ENCODE measurements around the gene VPS51.

Gene VPS51

GRCh38 chr11:65083134-65083833 lies 12.7 kb upstream of the VPS51 start:
- TF ChIP-seq FOXP2 (optimal IDR thresholded peaks at IDR 0.05; ENCODE audit: borderline replicate concordance, extremely low read depth, extremely low read length, insufficient read depth): no peak
- no peak for TF ChIP-seq POLR2AphosphoS5 (IDR thresholded peaks at IDR 0.05; ENCODE audit: low read depth, low read length)
- TF ChIP-seq TAF1 (IDR thresholded peaks at IDR 0.05; ENCODE audit: borderline replicate concordance, insufficient read depth, low read length): no peak
- TF ChIP-seq, protein P1, sequence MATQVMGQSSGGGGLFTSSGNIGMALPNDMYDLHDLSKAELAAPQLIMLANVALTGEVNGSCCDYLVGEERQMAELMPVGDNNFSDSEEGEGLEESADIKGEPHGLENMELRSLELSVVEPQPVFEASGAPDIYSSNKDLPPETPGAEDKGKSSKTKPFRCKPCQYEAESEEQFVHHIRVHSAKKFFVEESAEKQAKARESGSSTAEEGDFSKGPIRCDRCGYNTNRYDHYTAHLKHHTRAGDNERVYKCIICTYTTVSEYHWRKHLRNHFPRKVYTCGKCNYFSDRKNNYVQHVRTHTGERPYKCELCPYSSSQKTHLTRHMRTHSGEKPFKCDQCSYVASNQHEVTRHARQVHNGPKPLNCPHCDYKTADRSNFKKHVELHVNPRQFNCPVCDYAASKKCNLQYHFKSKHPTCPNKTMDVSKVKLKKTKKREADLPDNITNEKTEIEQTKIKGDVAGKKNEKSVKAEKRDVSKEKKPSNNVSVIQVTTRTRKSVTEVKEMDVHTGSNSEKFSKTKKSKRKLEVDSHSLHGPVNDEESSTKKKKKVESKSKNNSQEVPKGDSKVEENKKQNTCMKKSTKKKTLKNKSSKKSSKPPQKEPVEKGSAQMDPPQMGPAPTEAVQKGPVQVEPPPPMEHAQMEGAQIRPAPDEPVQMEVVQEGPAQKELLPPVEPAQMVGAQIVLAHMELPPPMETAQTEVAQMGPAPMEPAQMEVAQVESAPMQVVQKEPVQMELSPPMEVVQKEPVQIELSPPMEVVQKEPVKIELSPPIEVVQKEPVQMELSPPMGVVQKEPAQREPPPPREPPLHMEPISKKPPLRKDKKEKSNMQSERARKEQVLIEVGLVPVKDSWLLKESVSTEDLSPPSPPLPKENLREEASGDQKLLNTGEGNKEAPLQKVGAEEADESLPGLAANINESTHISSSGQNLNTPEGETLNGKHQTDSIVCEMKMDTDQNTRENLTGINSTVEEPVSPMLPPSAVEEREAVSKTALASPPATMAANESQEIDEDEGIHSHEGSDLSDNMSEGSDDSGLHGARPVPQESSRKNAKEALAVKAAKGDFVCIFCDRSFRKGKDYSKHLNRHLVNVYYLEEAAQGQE (IDR thresholded peaks at IDR 0.05; ENCODE audit: insufficient read depth in 1 of 2, low read depth in 2 of 2, low read length in 2 of 2): peak in 1 of 2 experiments; percentile 57; a peak in 1 of 4 replicates

DNA sequence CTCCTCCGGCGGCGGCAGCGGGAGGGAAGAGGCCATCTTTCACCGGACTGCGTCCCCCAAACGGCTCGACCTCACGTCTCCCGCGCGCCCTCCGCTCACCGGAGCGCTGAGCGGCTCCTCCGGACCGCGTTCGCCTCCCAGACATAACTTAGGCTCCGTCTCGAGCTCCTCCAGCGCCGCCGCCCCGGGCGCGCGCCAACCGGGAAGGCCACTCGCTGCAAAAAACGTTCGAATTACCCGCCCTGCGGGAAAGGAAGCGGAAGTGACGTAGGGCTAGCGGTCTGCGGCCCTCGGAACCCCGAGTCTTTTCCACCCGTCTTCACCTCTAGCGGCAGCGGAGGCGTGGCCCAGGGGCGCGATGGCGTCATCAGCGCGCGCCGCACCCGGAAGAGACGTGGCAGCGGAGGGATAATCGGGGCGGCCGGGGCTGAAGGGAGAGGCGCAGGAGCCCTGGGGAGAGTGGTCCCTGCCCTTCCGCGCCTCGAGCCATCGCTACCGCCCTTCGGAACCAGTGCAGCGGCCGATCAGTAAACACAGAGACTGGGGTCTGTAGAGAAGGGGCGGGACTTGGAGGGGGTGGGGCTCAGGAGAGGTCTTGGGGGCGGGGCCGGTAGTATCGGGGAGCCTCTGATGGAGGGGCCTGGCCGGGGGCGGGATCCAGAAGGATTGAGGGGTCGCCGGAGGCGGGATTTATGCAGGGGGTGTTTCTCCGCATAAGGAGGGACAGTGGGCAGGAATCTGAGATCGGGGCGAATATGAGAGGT lies 12.0 kb upstream of the VPS51 start, which contains the start of the genes CDCA5 and ZFPL1:
Gene CDCA5 (minus strand): TSS at position 207 of the 764 bp plus-strand sequence. CDS start 62 bp downstream, at position 145.
Gene ZFPL1 (plus strand): TSS at position 389 of the 764 bp plus-strand sequence. CDS start 477 bp downstream, outside the sequence.
- peak; percentile 88 for TF ChIP-seq FOXP2 (optimal IDR thresholded peaks at IDR 0.05; ENCODE audit: borderline replicate concordance, extremely low read depth, extremely low read length, insufficient read depth)
- peak; percentile 67; the same call in 1 of the 2 replicates for TF ChIP-seq TAF1 (IDR thresholded peaks at IDR 0.05; ENCODE audit: borderline replicate concordance, insufficient read depth, low read length)
- peak; percentile 66 for TF ChIP-seq POLR2AphosphoS5 (IDR thresholded peaks at IDR 0.05; ENCODE audit: low read depth, low read length)
- 0 out of 2 replicates have a peak, but pooled peaks have one; percentile 70 for TF ChIP-seq SIN3A (IDR thresholded peaks at IDR 0.05; ENCODE audit: borderline replicate concordance, insufficient read depth, low read length)
- TF ChIP-seq, protein P1 (IDR thresholded peaks at IDR 0.05; ENCODE audit: insufficient read depth in 1 of 2, low read depth in 2 of 2, low read length in 2 of 2): 0 out of 4 replicates have a peak, but pooled peaks of 1 of the 2 experiments have one; percentile 38

DNA sequence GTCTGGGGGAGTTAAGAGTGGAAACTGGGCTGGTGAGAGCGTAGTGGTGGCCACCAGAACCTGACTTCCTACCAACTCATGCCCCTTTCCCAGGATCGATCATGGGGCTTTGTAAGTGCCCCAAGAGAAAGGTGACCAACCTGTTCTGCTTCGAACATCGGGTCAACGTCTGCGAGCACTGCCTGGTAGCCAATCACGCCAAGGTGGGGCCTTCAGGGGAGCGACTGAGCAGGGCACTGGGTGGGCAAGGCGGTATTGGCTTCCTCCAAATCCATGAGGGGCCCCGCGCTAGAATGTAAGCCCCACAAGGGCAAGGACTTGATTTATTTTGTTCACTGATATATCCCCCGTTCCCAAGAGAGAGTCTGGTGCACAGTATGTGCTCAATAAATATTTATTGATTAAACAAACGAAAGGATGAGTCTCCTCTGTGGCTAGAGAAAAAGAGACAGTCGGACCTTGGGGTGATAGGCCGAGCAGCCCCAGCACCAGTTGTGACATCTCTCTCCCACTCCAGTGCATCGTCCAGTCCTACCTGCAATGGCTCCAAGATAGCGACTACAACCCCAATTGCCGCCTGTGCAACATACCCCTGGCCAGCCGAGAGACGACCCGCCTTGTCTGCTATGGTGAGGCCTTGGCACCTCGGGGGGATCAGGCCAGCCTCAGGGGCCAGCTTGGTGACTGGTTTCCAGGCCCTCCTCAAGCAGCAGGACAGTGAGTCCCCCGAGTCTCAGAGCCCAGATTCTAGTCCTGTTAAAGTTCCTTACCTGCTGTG lies 11.2 kb upstream of the VPS51 start:
- TF ChIP-seq, protein P1 (IDR thresholded peaks at IDR 0.05; ENCODE audit: insufficient read depth in 1 of 2, low read depth in 2 of 2, low read length in 2 of 2): no peak
- TF ChIP-seq FOXP2 (optimal IDR thresholded peaks at IDR 0.05; ENCODE audit: borderline replicate concordance, extremely low read depth, extremely low read length, insufficient read depth) (no peak), TAF1 (IDR thresholded peaks at IDR 0.05; ENCODE audit: borderline replicate concordance, insufficient read depth, low read length) (no peak), POLR2AphosphoS5 (IDR thresholded peaks at IDR 0.05; ENCODE audit: low read depth, low read length) (no peak; the same call in 1 of the 2 replicates), SIN3A (IDR thresholded peaks at IDR 0.05; ENCODE audit: borderline replicate concordance, insufficient read depth, low read length) (no peak)

GRCh38 chr11:65085446-65085845 lies 10.6 kb upstream of the VPS51 start:
- TF ChIP-seq SIN3A (IDR thresholded peaks at IDR 0.05; ENCODE audit: borderline replicate concordance, insufficient read depth, low read length): no peak
- TF ChIP-seq FOXP2 (optimal IDR thresholded peaks at IDR 0.05; ENCODE audit: borderline replicate concordance, extremely low read depth, extremely low read length, insufficient read depth): no peak
- no peak for TF ChIP-seq POLR2AphosphoS5 (IDR thresholded peaks at IDR 0.05; ENCODE audit: low read depth, low read length)
- TF ChIP-seq TAF1 (IDR thresholded peaks at IDR 0.05; ENCODE audit: borderline replicate concordance, insufficient read depth, low read length): no peak
- TF ChIP-seq, protein P1 (IDR thresholded peaks at IDR 0.05; ENCODE audit: insufficient read depth in 1 of 2, low read depth in 2 of 2, low read length in 2 of 2): no peak
